MCF 10A (cell line): Measurements from ENCODE around the gene MIF. TPM values are rescaled to one million over a fixed set of nuclear protein-coding genes. Genes with fewer than 3 reads are reported as not detected.
A peak's percentile ranks its signal among the peaks of the same experiment; 100 is the strongest.
"Not testable (repeated sequence)": the region's sequence is repeated elsewhere in the genome, so short reads cannot be mapped to it uniquely, and the experiment has no call there.

Experiments used
- BruUV-seq: library from RNA; stranded (reverse); fragments of 400-500 nt; replicated peaks from 2 replicates; lab custom pipeline; 2021; lab: Mats Ljungman, UMichigan
- CTCF ChIA-PET: fragments of 300-600 bp; sonication (Branson Sonifier 250); formaldehyde crosslinking; extraction: SDS; loops from one replicate; lab custom pipeline; 2021; ENCODE audit warnings: antibody characterized with exemption, inconsistent platforms; lab: Yijun Ruan, JAX
- POLR2A ChIA-PET: fragments of 300-600, 350-650 bp; sonication (Branson Sonifier 250); formaldehyde crosslinking; extraction: SDS; loops from one replicate; lab custom pipeline; 2020; ENCODE audit warnings: antibody characterized with exemption, inconsistent platforms; lab: Yijun Ruan, JAX
- DNase-seq: peaks from one replicate; pipeline ENCODE4 v3.0.0-alpha.2; 2018; ENCODE audit not compliant: unreplicated experiment
- H3K27ac Mint-ChIP-seq: one replicate; pipeline ENCODE4 v1.8.0; 2022; ENCODE audit warnings: mild to moderate bottlenecking, low read depth, mixed read lengths; ENCODE audit not compliant: unreplicated experiment
- H3K27me3 Mint-ChIP-seq: one replicate; pipeline ENCODE4 v1.8.0; 2022; ENCODE audit warnings: mixed read lengths; ENCODE audit not compliant: insufficient read depth, unreplicated experiment
- H3K36me3 Mint-ChIP-seq: one replicate; pipeline ENCODE4 v1.8.0; 2022; ENCODE audit warnings: mild to moderate bottlenecking, moderate library complexity, mixed read lengths; ENCODE audit not compliant: insufficient read depth, unreplicated experiment
- H3K4me1 Mint-ChIP-seq: one replicate; pipeline ENCODE4 v1.8.0; 2022; ENCODE audit warnings: mixed read lengths; ENCODE audit not compliant: insufficient read depth, unreplicated experiment
- H3K4me3 Mint-ChIP-seq: one replicate; pipeline ENCODE4 v1.8.0; 2022; ENCODE audit warnings: mild to moderate bottlenecking, moderate library complexity, mixed read lengths; ENCODE audit not compliant: unreplicated experiment
- H3K9me3 Mint-ChIP-seq: one replicate; pipeline ENCODE4 v1.8.0; 2022; ENCODE audit warnings: mixed read lengths; ENCODE audit not compliant: unreplicated experiment
- intact Hi-C: fragments of 100-400 bp; cut with micrococcal nuclease; formaldehyde crosslinking; loops from 2 replicates; pipeline ENCODE4 v1.14.1; 2022
- total RNA-seq: library from RNA; stranded (reverse); gene quantifications from 2 replicates; pipeline ENCODE4 v1.2.3, GENCODE V29; 2022
- TF ChIP-seq, protein P1 (sequence below): fragments of 200-600 bp; IDR thresholded peaks from one replicate; pipeline ENCODE4 v1.8.0; 2022; ENCODE audit warnings: antibody characterized with exemption, mild to moderate bottlenecking; ENCODE audit not compliant: unreplicated experiment

The MIF gene
- total RNA-seq, 1 experiment from 2014 or later, result 1,126 TPM

DNA sequence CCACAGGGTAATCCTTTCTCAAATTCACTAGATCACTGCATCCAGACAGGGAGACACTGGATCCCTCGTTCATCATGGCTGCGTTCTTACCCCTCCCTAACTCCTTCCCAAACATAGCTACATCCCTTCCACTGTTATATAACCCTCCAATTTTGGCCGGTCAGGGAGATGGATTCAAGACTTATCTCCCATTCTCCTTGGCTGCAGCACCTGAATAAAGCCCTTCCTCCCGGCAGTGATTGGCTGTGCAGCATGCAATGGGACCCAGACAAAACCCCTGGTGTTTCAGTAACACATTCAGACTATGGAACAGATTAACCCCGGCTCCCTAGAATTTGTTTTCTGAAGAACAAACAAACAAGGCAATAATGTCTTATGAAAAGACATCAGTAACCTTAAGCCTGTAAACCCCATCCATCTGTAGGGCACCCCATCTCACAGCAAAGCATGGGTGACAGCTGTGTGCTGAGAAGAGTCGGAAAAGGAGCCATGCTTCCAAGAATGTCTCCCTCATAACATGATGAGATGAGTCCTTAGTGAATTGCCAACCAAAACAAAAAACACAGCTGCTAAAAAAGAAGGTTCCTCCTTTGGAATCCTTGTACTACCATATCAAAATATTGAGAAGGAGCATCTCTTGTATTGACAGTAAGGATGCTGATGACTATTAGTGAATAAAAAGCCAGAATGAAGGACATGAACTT is 5.0 kb downstream of the MIF start:
- no TSS peak for BruUV-seq
- no peak overlapping the region for H3K4me3 Mint-ChIP-seq
- no peak overlapping the region for H3K27ac Mint-ChIP-seq

DNA sequence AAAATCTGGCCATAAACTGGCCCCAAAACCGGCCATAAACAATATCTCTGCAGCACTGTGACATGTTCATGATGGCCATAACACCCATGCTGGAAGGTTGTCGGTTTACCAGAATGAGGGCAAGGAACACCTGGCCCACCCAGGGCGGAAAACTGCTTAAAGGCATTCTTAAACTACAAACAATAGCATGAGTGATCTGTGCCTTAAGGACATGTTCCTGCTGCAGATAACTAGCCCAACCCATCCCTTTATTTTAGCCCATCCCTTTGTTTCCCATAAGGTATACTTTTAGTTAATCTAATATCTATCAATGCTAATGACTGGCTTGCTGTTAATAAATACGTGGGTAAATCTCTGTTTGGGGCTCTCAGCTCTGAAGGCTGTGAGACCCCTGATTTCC is 6.0 kb downstream of the MIF start:
- intact Hi-C loops, BruUV-seq, H3K4me3 Mint-ChIP-seq, CTCF ChIA-PET, H3K9me3 Mint-ChIP-seq, H3K27ac Mint-ChIP-seq, H3K4me1 Mint-ChIP-seq, H3K27me3 Mint-ChIP-seq, DNase-seq: not testable (repeated sequence)
- POLR2A ChIA-PET, result interaction anchor here (4.2 kb wide), 1 partner anchor 13 kb away, joined by 47 read pairs; no protein-coding TSS in a partner anchor
- H3K36me3 Mint-ChIP-seq, result peaks cover 23% of the 10 kb centered on the region

More for the DNA sequence above, 5.0 kb downstream of the MIF start:
- peaks cover 7% of the 10 kb centered on the region for H3K9me3 Mint-ChIP-seq
- ChIA-PET POLR2A (interaction anchor here (1.0 kb wide), 1 partner anchor 42 kb away, joined by 3 read pairs; the partner anchor contains the start of gene SLC2A11), CTCF (interaction anchor here (0.6 to 0.7 kb wide), 3 partner anchors 38 to 944 kb away, joined by 3 to 4 read pairs (median 3); no protein-coding TSS in a partner anchor)
- H3K4me1 Mint-ChIP-seq, result no peaks in the 10 kb centered on the region
- H3K36me3 Mint-ChIP-seq, result peaks cover 30% of the 10 kb centered on the region
- TF ChIP-seq, protein P1, sequence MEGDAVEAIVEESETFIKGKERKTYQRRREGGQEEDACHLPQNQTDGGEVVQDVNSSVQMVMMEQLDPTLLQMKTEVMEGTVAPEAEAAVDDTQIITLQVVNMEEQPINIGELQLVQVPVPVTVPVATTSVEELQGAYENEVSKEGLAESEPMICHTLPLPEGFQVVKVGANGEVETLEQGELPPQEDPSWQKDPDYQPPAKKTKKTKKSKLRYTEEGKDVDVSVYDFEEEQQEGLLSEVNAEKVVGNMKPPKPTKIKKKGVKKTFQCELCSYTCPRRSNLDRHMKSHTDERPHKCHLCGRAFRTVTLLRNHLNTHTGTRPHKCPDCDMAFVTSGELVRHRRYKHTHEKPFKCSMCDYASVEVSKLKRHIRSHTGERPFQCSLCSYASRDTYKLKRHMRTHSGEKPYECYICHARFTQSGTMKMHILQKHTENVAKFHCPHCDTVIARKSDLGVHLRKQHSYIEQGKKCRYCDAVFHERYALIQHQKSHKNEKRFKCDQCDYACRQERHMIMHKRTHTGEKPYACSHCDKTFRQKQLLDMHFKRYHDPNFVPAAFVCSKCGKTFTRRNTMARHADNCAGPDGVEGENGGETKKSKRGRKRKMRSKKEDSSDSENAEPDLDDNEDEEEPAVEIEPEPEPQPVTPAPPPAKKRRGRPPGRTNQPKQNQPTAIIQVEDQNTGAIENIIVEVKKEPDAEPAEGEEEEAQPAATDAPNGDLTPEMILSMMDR, result no peak
- intact Hi-C loops, result no loop called here
- DNase-seq, result no peak
- no peaks in the 10 kb centered on the region for H3K27me3 Mint-ChIP-seq

DNA sequence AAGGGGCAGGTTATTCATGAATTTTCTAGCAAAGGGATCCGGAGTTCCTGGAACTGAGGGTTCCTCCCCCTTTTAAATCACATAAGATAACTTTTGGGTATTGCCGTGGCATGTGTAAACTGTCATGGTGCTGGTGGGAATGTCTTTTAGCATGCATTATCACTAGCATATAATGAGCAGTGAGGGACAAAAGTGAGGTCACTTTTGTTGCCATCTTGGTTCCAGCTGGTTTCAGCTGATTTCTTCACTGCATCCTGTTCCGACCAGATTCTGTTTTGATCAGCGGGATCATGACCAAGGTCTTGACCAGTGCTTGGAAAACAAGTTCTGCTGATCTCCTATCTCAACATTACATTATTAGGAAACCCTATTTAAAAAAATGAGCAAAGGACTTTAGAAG is 7.4 kb downstream of the MIF start:
- no TSS peak for BruUV-seq
- CTCF ChIA-PET, result no interaction called here
- intact Hi-C loops, result no loop called here
- peaks cover 9% of the 10 kb centered on the region for H3K36me3 Mint-ChIP-seq
- H3K27ac Mint-ChIP-seq, result no peak overlapping the region
- TF ChIP-seq, protein P1, result no peak
- peaks cover 7% of the 10 kb centered on the region for H3K9me3 Mint-ChIP-seq
- H3K4me3 Mint-ChIP-seq, result no peak overlapping the region
- POLR2A ChIA-PET, result interaction anchor here (2.9 to 4.2 kb wide), 3 partner anchors 7 to 18 kb away, joined by 6 to 47 read pairs (median 22); partner anchors contain the start of gene MIF
- no peaks in the 10 kb centered on the region for H3K27me3 Mint-ChIP-seq
- no peaks in the 10 kb centered on the region for H3K4me1 Mint-ChIP-seq
- no peak for DNase-seq

- H3K27me3 Mint-ChIP-seq, result no peaks in the 10 kb centered on the region
- intact Hi-C loops, result no loop called here
- CTCF ChIA-PET, result interaction anchor here (0.6 to 2.9 kb wide), 6 partner anchors 9 to 715 kb away, joined by 3 to 16 read pairs (median 3); partner anchors contain the start of gene MIF
These were observed 9.3 kb downstream of the MIF start for GRCh38 chr22:23903328-23903971.

More at GRCh38 chr22:23903328-23903971, 9.3 kb downstream of the MIF start:
- Mint-ChIP-seq H3K36me3 (no peaks in the 10 kb centered on the region), H3K4me1 (no peaks in the 10 kb centered on the region), H3K9me3 (peaks cover 7% of the 10 kb centered on the region), H3K27ac (peak overlapping the region; percentile 10), H3K4me3 (no peak overlapping the region)
- POLR2A ChIA-PET, result interaction anchor here (0.6 to 4.2 kb wide), 6 partner anchors 9 to 107 kb away, joined by 3 to 47 read pairs (median 7); partner anchors contain the start of genes CABIN1 and MIF
- BruUV-seq, result no TSS peak
- peak; percentile 84 for DNase-seq
- TF ChIP-seq, protein P1, result no peak
